HG03457 (cell line): ENCODE measurements around the gene AP2M1.
A peak's percentile ranks its signal among the peaks of the same experiment; 100 is the strongest.

Experiments used
- ATAC-seq: cut with Tn5 transposase; IDR thresholded peaks from one replicate; pipeline ENCODE4 v1.9.1; 2021; ENCODE audit warnings: moderate number of reproducible peaks; ENCODE audit not compliant: unreplicated experiment

AP2M1 gene

DNA sequence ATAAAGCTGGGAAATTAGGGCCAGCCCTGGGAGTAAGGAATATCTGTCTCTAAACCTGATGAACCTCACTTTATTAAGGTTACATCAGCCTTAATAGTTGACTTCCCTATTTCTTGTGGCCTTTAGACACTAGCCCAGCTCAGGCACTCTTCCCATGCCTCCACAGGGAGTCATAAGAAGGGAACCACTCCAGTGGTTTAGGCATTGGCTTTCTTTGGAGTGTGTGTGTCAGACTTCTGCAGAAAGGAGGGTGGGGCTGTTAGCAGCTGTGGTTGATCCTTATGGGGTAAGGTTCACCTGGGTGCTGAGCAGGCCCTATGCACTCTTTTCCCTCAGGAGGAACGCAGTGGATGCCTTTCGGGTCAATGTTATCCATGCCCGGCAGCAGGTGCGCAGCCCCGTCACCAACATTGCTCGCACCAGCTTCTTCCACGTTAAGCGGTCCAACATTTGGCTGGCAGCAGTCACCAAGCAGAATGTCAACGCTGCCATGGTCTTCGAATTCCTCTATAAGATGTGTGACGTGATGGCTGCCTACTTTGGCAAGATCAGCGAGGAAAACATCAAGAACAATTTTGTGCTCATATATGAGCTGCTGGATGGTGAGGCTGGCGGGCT is 4.0 kb downstream of the AP2M1 start:
- ATAC-seq: no peak

DNA sequence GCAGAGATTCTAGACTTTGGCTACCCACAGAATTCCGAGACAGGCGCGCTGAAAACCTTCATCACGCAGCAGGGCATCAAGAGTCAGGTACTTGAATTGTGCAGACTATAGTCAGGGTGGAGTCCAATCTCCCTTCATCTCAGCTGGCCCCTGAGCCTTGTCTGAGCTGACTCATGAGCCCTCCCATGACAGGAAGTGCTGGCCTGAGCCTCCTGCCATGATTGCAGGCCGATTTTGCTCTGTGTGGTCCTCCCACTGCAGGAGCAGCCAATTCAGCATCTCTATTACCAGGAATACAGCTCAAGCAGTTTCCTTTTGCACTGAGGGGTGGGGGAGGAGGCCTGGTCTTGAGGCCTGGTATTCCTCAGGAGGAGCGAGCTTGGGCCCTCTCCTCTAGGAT is 5.5 kb downstream of the AP2M1 start:
- ATAC-seq: no peak

DNA sequence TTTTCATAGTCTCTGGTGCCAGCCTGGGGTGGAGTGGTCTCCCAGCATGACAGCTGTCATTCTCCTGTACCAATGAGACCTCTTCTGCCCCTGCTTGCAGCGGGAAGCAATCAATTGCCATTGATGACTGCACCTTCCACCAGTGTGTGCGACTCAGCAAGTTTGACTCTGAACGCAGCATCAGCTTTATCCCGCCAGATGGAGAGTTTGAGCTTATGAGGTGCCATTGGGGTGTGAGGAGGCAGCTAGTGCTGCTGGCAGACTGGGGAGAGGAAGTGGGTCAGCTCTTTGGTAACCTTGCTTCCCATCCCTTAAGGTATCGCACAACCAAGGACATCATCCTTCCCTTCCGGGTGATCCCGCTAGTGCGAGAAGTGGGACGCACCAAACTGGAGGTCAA is 6.9 kb downstream of the AP2M1 start:
- no peak for ATAC-seq

DNA sequence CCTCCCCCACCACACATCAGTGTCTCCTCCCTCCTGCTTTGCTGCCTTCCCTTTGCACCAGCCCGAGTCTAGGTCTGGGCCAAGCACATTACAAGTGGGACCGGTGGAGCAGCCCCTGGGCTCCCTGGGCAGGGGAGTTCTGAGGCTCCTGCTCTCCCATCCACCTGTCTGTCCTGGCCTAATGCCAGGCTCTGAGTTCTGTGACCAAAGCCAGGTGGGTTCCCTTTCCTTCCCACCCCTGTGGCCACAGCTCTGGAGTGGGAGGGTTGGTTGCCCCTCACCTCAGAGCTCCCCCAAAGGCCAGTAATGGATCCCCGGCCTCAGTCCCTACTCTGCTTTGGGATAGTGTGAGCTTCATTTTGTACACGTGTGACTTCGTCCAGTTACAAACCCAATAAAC is 9.0 kb downstream of the AP2M1 start:
- ATAC-seq: no peak

DNA sequence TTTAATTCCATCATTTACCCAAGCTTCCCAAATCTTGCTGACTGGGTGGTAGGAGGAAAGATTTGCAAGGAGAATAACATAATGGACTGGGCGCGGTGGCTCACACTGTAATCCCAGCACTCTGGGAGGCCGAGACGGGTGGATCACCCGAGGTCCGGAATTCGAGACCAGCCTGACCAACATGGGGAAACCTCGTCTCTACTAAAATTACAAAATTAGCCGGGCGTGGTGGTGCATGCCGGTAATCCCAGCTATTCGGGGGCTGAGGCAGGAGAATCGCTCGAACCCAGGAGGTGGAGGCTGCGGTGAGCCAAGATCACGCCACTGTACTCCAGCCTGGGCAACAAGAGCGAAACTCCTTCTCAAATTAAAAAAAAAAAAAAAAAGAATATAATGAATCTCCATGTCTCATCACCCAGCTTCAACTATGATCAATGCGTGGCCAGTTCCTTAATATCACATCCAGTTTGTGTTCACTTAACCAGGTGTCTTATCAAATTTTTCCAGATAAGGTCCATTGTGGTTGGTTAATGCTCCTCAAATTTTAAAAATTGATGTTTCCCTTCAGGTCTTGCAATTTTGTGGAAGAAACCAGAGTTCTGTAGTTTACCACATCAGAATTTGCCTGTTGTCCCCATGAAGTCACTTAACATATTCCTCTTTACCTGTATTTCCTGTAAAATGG is 10.0 kb downstream of the AP2M1 start:
- ATAC-seq: no peak

DNA sequence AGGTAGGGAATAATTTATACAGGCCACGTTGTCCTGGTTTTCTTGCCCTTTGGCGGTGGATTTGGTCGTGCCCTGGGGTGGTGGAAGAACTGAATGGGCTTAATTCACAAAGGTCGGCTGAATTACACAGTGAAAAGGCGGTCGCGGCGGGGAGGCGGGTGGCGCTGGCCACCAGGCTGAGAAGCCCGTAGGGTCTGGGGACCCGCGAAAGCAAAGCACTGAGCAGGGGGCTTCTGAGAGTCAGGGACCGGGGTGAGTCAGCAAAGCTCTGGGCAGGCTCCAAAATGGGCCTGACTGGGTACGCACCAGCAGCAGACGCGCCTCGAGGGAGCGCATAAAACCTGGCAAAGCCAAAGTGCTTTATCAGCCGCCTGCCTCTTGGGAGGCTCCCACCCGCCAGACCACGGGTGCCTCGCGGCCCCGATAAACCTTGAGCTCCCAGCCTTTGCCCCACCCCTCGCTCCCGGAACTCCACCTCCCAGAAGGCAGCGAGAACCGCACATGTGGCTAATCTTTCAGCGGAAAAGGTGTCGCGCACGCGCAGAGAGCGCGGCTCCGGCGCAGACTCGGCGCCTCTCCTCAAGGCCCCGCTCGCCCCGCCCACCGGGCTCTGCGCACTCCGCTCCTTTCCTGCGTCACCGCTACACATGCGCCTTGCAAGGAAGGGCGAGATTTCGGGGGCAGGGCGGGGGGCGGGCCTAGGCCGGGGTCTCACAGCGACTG is 11.0 kb downstream of the AP2M1 start:
- peak; percentile 77 for ATAC-seq

DNA sequence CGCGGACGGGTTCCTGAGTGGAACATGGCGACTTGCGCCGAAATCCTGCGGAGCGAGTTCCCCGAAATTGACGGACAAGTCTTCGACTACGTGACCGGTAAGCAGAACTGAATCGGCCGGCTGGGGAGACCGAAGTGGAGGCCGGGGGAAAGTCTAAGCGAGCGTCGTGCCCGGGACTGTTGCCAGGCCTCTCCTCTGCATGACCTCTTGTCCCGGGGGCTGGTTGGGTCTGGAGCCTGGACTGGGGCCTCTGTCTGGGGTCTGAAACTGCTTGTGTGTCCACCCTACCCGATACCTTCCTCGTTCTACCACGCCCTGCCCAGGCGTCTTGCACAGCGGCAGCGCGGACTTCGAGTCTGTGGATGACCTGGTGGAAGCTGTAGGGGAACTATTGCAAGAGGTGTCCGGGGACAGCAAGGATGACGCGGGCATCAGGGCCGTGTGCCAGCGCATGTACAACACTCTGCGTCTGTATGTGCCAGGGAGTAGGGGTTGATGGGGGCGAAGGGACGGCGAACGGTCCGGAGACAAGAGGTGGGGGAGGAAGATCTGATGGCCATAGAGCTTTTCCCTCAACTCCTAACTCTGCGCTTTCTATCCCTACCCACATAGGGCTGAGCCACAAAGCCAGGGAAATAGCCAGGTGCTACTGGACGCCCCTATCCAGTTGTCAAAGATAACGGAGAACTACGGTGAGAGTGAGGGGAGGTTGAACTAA is 11.7 kb downstream of the AP2M1 start, which contains the start of gene ABCF3:
Gene ABCF3, plus strand, starts transcription at position 16 of the 718 bp plus-strand sequence. Its CDS starts 9 bp downstream, at position 25.
- peak; percentile 15 for ATAC-seq

DNA sequence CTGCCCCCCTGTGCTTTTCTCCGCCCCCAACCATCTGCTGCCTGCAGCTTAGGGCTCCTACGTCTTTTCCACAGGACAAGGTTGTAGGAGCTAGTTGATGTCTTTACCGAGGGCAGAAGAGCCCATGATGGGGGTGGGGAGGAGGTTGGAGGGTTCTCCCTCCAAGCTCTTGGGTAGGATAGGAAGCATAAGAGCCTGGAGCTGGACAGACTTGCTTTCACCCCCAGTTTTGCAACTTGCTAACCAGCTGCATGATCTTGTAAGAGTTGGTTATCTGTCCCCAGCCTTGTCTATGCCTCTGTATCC is 12.2 kb downstream of the AP2M1 start:
- ATAC-seq: no peak

DNA sequence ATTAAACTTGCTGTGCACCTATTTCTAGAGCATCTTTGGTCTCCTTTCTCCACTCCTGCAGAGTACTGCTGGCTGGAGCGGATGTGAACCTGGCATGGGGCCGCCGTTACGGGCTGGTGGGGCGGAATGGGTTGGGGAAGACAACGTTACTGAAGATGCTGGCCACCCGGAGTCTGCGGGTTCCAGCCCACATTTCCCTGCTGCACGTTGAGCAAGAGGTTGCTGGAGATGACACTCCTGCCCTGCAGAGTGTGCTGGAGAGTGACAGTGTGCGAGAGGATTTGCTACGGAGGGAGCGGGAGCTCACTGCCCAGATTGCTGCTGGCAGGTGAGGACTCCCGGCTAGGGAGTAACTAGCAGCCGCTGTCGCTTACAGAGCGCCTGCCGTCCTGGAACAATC is 13.4 kb downstream of the AP2M1 start:
- no peak for ATAC-seq

DNA sequence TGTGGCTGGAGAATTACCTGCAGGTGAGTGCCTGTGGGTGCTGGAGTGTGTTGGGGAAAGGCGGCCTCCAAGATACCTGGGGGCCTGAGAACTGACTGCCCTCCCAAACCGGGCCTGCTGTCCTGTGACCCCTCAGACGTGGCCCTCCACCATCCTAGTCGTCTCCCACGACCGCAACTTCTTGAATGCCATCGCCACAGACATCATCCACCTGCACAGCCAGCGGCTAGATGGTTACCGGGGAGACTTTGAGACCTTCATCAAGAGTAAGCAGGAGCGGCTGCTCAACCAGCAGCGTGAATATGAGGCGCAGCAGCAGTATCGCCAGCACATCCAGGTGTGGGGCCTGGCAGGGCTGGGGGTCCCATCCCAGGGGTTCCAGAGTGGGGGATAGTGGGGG is 14.8 kb downstream of the AP2M1 start:
- ATAC-seq: no peak

DNA sequence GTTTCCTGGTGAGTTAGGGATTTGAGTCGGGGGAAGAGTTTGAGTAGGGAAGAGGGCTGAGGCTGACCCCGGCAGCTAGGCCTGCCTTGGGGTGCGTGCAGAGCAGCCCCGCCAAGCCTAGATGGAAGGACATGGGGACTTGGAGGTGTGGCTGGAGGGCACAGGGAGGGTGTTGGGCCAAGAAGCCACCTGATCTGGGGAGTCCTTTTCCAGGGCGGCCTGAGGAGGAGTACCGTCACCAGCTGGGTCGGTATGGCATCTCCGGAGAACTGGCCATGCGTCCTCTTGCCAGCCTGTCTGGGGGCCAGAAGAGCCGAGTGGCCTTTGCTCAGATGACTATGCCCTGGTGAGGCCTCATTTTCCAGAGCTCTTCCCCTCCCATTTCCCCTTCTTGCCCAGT is 18.2 kb downstream of the AP2M1 start:
- ATAC-seq: no peak

DNA sequence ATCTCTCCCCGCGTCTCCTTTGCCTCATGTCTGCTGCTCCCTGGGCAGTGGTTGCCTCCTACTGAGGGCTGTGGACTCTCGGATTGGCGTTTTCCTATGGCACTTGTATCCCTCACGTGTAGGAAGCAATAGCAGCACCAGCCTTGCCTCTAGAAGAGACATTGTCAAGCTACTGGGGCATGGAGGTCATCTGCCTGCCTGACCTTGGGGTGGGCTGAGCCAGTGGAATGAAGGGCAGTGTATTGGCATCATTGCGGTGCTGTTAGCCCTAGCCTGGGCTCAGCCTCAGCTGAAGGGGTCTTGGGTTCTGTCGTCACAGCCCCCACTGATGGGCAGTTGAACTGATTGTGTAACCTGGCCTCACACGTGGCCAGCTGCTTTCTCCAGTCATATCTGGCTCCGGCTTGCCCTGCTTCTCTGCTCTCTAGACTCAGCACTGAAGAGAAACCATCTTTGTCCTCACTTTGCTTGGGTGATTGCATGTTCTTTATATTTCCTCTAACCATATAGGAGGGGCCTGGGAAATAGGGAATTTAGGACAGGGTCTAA is 19.4 kb downstream of the AP2M1 start:
- ATAC-seq: no peak

DNA sequence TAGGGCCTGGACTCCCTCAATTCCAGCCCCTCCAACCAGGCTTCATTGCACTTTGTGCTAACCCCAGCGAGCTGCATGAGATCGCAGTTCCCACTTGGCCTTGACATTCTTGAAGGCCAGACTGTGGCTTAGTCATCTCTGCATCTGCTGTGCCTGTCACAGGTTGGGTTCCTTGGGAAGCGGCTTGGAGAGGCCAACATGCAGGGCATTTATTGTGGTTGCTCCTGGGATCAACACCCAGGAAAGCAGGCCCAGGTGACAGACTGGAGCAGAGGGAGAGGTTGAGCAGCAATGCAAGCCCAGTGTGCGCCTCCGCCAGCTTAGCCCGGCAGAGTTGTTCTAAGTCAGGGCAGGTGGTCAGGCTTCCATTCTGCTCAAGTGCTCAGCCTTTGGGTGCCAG is 21.9 kb downstream of the AP2M1 start:
- no peak for ATAC-seq

DNA sequence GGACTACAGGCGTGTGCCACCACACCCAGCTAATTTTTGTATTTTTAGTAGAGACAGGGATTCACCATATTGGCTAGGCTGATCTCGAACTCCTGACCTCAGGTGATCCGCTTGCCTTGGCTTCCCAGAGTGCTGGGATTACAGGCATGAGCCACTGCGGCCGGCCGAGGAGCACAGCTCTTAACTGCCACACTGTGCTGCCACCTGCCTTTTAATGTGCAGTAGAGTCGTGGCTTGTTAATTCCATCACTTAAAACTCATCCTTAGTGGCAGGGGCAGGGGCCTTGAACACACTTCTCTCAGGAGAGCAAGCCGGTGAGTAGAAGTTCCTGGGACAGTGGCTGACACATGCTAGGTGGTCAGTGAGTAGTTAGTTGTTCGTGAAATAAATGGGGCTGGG is 23.9 kb downstream of the AP2M1 start:
- no peak for ATAC-seq

DNA sequence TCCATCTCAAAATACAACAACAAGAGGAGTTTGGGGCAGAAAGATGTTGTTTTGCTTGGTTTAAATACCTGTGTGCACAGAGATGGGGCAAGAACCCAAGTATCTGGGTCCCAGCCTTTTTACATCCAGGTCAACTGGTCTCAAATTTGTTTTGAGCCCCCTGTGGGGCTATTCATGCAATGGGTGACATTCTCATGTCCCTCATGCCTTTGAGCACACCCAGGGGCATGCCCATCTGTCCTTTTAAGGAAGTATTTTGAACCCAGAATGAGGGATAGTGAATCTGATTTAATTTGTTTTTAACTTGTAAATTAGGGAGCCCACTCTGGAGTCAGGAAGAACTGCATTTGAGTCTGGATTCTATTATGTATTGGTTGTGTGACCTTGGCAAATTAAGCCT is 26.2 kb downstream of the AP2M1 start:
- ATAC-seq: no peak

DNA sequence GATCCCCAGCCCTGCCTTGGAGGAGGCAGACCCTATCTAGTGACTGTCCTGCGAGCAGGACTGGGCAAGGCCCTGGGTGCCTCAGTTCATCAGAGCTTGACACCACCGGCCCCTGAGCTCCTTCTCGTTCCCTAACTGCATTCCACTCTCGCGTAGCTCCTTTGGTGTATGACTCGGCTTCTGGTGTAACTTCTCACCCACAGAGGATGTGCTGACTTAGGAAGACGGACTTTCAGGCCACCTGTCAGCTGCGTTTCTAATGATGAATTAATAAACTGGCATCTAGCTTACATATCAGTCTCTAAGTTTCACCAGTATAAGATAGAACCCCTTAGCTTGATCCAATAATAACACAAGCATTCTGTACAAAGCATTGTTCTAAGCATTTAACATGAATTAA is 28.9 kb downstream of the AP2M1 start:
- ATAC-seq: no peak

DNA sequence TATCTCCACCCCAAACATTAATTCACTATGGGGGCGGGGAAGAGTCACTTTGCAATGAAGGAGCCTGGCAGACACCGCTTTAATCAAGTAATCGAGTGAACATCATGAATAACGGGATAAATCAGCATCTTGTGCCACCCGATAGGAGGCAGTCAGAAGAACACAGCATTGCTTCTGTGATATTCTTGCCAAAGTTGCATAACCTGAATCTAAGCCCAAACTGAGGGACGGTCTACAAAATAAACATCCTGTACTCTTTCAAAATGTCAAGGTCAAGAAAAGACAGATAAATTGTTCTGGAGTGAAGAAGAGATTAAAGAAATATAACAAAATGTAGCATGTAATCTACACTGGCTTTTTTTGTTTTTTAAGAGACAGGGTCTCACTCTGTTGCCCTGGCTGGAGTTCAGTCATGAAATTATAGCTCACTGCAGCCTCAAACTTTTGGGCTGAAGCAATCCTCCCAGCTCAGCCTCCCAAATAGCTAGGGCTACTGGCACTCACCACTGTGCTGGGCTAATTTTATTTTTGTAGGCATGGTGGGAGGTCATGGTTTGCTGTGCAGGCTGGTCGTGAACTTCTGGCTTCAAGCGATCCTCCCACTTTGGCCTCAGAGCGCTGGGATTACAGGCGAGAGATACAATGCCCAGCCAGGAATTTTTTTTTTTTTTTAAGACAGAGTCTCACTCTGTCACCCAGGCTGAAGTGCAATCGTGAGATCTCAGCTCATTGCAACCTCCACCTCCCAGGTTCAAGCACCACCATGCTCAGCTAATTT is 34.7 kb downstream of the AP2M1 start:
- ATAC-seq: no peak

DNA sequence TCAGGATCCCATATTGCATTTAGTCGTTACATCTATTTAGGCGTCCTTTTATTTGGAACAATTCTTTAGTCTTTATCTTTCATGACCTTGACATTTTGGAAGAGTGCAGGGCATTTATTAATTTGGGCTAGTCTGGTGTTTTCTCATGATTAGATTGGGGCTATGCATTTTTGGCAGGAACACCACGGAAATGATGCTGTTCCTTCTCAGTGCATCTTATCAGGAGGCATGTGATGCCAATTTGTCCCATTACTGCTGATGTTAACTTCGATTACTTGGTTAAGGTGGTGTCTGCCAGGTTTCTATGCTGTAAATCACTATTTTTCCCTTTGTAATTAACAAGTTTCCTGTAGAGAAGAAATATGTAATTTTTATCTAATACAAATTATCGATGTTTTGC is 36.6 kb downstream of the AP2M1 start:
- ATAC-seq: no peak

DNA sequence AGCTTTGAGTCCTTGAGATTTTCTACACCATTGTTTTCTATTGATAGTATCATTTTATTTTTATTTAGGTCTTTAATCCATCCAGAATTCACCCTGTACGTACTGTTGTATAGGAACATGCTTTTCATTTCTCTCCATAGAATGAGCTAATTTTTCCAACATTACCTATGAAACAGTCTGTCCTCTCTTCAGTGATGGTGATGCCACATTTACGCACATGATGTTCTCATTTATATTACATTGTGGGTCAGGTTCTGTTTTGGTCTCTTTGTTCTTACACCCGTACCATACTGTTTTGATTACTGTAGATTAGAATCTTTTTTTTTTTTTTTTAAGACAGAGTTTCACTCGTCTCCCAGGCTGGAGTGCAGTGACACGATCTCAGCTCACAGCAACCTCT is 37.1 kb downstream of the AP2M1 start:
- ATAC-seq: no peak

DNA sequence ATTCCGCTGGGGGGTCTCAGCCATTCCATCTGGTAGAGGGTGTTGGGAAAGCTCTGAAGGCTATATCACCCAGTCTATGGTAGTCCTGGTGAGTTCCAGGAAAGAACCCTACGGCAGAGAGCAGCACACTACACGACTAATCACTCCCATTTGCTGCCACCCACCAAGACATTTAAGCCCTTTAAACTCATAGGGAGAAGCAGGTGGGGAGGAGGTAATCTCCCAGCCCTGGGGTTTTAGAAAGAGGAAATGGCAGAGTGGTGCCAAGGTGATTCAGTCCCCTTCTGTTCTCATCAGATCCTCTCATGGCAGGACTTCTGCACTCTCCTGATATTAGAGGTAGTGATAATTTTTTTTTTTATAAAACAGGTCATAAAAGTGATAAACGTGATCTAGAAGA is 44.2 kb downstream of the AP2M1 start:
- no peak for ATAC-seq

DNA sequence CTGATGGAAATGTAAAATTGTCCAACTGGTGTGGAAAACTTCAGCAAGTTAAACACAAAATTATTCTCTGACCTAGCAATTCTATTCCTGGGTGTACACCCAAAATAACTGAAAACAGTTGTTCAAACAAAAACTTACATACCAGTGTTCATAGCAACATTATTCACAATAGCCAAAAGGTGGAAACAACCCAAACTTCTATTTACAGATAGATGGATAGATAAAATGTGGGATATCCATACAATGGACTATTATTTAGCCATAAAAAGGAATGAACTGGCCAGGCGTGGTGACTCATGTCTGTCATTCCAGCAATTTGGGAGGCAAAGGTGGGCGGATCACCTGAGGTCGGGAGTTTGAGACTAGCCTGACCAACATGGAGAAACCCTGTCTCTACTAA is 47.9 kb downstream of the AP2M1 start:
- ATAC-seq: no peak
